ENCODE results near the gene SLC39A5. TPM values are rescaled to one million over a fixed set of nuclear protein-coding genes. Genes with fewer than 3 reads are reported as not detected.
A peak's percentile ranks its signal among the peaks of the same experiment; 100 is the strongest.

The SLC39A5 gene
- total and polyA plus RNA-seq, 2 of the 13 experiments (the other 11 are each of a cell fraction or from before 2014, with no cell fraction given) = 59.7 to 101 TPM

GRCh38 chr12:56224102-56224701 lies 5.6 kb upstream of the SLC39A5 start, which contains the start of gene NABP2 (continued):
- TF ChIP-seq ZIK1 (CRISPR knock-in tag; IDR thresholded peaks at IDR 0.05; ENCODE audit: borderline replicate concordance, low read depth) = no peak
- TF ChIP-seq ZNF781 (CRISPR knock-in tag; IDR thresholded peaks at IDR 0.05; ENCODE audit: borderline replicate concordance, not compliant biosample characterization) = peak; percentile 53
- TF ChIP-seq, protein P1, sequence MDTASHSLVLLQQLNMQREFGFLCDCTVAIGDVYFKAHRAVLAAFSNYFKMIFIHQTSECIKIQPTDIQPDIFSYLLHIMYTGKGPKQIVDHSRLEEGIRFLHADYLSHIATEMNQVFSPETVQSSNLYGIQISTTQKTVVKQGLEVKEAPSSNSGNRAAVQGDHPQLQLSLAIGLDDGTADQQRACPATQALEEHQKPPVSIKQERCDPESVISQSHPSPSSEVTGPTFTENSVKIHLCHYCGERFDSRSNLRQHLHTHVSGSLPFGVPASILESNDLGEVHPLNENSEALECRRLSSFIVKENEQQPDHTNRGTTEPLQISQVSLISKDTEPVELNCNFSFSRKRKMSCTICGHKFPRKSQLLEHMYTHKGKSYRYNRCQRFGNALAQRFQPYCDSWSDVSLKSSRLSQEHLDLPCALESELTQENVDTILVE (CRISPR knock-in tag; IDR thresholded peaks at IDR 0.05) = peak; percentile 60; the same call in 1 of the 2 replicates
- no peak for TF ChIP-seq EHMT2 (IDR thresholded peaks at IDR 0.05; ENCODE audit: borderline replicate concordance, low read depth, low read length)
- TF ChIP-seq ZNF552 (CRISPR knock-in tag; IDR thresholded peaks at IDR 0.05; ENCODE audit: borderline replicate concordance) = 0 out of 2 replicates have a peak, but pooled peaks have one; percentile 35
- TF ChIP-seq ZNF510 (CRISPR knock-in tag; IDR thresholded peaks at IDR 0.05; ENCODE audit: low read depth) = no peak; the same call in 1 of the 2 replicates
- no peak for TF ChIP-seq HCFC1 (IDR thresholded peaks at IDR 0.05; ENCODE audit: low read depth, low read length)

GRCh38 chr12:56224954-56225353 lies 4.9 kb upstream of the SLC39A5 start:
- DNase-seq (ENCODE audit: low spot score) (no peak), ATAC-seq (no peak), FAIRE-seq (no peak)
- POLR2A ChIA-PET = no interaction called here
- TF ChIP-seq ZNF230 (CRISPR knock-in tag; IDR thresholded peaks at IDR 0.05) = no peak
- TF ChIP-seq, protein P2, sequence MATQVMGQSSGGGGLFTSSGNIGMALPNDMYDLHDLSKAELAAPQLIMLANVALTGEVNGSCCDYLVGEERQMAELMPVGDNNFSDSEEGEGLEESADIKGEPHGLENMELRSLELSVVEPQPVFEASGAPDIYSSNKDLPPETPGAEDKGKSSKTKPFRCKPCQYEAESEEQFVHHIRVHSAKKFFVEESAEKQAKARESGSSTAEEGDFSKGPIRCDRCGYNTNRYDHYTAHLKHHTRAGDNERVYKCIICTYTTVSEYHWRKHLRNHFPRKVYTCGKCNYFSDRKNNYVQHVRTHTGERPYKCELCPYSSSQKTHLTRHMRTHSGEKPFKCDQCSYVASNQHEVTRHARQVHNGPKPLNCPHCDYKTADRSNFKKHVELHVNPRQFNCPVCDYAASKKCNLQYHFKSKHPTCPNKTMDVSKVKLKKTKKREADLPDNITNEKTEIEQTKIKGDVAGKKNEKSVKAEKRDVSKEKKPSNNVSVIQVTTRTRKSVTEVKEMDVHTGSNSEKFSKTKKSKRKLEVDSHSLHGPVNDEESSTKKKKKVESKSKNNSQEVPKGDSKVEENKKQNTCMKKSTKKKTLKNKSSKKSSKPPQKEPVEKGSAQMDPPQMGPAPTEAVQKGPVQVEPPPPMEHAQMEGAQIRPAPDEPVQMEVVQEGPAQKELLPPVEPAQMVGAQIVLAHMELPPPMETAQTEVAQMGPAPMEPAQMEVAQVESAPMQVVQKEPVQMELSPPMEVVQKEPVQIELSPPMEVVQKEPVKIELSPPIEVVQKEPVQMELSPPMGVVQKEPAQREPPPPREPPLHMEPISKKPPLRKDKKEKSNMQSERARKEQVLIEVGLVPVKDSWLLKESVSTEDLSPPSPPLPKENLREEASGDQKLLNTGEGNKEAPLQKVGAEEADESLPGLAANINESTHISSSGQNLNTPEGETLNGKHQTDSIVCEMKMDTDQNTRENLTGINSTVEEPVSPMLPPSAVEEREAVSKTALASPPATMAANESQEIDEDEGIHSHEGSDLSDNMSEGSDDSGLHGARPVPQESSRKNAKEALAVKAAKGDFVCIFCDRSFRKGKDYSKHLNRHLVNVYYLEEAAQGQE (IDR thresholded peaks at IDR 0.05; ENCODE audit: borderline replicate concordance in 1 of 2, low read depth in 1 of 2, low read length in 2 of 2) = peak; percentile 64 to 93
- TF ChIP-seq MIER2 (CRISPR knock-in tag; IDR thresholded peaks at IDR 0.05) = peak; percentile 83
- Histone ChIP-seq H2AFZ (ENCODE audit: low read length) (no peak overlapping the region), H4K20me1 (ENCODE audit: insufficient read depth, low read length) (no peaks in the 10 kb centered on the region), H3K27me3 (ENCODE audit: control insufficient read depth in 1 of 2, insufficient read depth in 2 of 2, low read length in 2 of 2) (no peaks in the 10 kb centered on the region; a peak in 1 of 5 replicates), H3K4me2 (ENCODE audit: low read depth, low read length) (peak overlapping the region; percentile 76), H3K4me3 (replicated peaks in 1 of 3; ENCODE audit: insufficient read depth in 1 of 3, low read depth in 2 of 3, low read length in 3 of 3) (peak overlapping the region; percentile 68 to 79 (median 78)), H3K36me3 (replicated peaks in 1 of 2; ENCODE audit: control insufficient read depth in 1 of 2, insufficient read depth in 2 of 2, low read length in 2 of 2) (no peaks in the 10 kb centered on the region; a peak in 1 of 5 replicates), H3K4me1 (ENCODE audit: insufficient read depth, low read length) (peaks cover 46% of the 10 kb centered on the region), H3K9me3 (ENCODE audit: low read length) (no peaks in the 10 kb centered on the region), H3K27ac (ENCODE audit: extremely low read length, insufficient read depth, low read length) (no peak overlapping the region), H3K79me2 (ENCODE audit: insufficient read depth, low read length) (peaks cover 9% of the 10 kb centered on the region), H3K9ac (ENCODE audit: insufficient read depth, low read depth, low read length) (peak overlapping the region; percentile 68; the same call in 1 of the 2 replicates)
- CTCF ChIA-PET (ENCODE audit: low intra/inter-chr PET ratio, low total read pairs) = interaction anchor here (1.1 to 2.6 kb wide), 5 partner anchors 20 to 106 kb away, joined by 4 to 12 read pairs (median 4); partner anchors contain the start of gene ANKRD52
- intact Hi-C loops (cut with micrococcal nuclease; ENCODE audit: unreplicated experiment) (loop anchor here (1.0 to 5.0 kb wide), 2 partner anchors 32 kb away; partner anchors contain the start of gene ANKRD52), in situ Hi-C loops (cut with HindIII; ENCODE audit: extremely low pct_ligation_motif_present, low pct_unique_long_range_greater_than_20kb) (loop anchor here (5.0 kb wide), 1 partner anchor 32 kb away; the partner anchor contains the start of gene ANKRD52)
- WGBS (ENCODE audit: low lambda C conversion rate) = 69% methylated on average over 10 of the region's 11 CpGs
- no TSS peak for BruUV-seq (replicated peaks)

Data from HepG2 (cell line).